GM21528 (cell line): ENCODE measurements around the gene KNL1.
"Not testable (repeated sequence)": the region's sequence is repeated elsewhere in the genome, so short reads cannot be mapped to it uniquely, and the experiment has no call there.

Experiments
- ATAC-seq: cut with Tn5 transposase; IDR thresholded peaks from one replicate; pipeline ENCODE4 v1.9.1; 2021; ENCODE audit warnings: mild to moderate bottlenecking, moderate library complexity; ENCODE audit not compliant: unreplicated experiment, low FRiP score

The KNL1 gene, protein sequence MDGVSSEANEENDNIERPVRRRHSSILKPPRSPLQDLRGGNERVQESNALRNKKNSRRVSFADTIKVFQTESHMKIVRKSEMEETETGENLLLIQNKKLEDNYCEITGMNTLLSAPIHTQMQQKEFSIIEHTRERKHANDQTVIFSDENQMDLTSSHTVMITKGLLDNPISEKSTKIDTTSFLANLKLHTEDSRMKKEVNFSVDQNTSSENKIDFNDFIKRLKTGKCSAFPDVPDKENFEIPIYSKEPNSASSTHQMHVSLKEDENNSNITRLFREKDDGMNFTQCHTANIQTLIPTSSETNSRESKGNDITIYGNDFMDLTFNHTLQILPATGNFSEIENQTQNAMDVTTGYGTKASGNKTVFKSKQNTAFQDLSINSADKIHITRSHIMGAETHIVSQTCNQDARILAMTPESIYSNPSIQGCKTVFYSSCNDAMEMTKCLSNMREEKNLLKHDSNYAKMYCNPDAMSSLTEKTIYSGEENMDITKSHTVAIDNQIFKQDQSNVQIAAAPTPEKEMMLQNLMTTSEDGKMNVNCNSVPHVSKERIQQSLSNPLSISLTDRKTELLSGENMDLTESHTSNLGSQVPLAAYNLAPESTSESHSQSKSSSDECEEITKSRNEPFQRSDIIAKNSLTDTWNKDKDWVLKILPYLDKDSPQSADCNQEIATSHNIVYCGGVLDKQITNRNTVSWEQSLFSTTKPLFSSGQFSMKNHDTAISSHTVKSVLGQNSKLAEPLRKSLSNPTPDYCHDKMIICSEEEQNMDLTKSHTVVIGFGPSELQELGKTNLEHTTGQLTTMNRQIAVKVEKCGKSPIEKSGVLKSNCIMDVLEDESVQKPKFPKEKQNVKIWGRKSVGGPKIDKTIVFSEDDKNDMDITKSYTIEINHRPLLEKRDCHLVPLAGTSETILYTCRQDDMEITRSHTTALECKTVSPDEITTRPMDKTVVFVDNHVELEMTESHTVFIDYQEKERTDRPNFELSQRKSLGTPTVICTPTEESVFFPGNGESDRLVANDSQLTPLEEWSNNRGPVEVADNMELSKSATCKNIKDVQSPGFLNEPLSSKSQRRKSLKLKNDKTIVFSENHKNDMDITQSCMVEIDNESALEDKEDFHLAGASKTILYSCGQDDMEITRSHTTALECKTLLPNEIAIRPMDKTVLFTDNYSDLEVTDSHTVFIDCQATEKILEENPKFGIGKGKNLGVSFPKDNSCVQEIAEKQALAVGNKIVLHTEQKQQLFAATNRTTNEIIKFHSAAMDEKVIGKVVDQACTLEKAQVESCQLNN (N-terminal part only)

DNA sequence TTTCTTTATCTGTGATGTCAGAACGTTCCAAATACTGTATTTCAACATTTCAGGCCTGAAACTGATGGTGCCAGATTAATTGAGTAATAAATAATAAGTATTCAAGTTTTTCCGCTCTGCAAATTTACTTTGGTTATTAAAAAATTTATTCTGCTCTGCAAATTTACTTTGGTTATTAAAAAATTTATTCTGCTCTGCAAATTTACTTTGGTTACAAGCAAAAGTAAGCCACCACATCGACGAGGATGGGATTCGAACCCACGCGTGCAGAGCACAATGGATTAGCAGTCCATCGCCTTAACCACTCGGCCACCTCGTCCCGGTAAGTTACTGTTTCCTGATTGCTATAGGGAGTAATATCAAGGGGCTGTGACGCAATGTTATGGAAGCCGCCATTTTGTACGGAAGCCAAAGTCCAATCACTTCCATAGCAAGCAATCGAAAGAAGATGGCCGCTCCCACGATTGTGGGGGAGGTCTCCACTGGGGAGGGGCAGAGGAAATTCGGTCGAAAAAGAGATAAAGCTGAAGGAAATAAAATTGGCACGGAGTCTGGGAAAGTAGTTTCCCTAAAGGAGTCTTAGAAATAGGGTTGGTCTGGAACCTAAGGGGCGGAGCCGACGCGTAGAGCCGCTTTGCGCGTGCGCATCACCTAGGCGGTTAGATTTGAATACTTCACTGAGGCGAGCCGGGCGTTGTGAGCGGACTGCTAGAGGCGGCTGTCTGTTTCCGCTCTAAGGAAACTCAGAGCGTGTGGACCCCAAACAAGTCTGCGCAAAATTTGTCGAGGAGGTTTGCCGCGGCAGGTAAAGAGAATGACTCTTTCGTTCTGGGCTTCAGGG is at the start of gene KNL1:
Gene KNL1, plus strand, starts transcription at position 662 of the 841 bp plus-strand sequence. CDS start 8,683 bp downstream, outside the sequence.
- peak; percentile 74 for ATAC-seq

DNA sequence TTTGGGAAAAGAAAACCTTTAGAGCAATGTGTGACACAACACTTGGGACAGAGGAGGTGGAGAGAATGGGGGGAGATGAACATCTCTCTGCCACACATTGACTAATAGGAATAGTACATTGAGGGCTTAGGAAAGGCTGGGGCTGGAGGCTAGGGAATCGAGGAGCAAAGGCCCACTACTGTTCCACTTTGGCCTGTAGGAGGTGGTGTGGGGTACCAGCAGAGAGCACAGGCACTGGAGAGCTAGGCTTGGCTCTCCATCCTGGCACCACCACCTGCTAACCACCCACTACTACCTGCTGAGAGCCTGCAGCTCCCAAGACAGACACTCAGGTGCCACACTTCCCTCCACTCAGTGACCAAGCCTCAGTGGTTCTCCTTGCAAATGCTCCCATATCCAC is 48.6 kb upstream of the KNL1 start:
- ATAC-seq = no peak

DNA sequence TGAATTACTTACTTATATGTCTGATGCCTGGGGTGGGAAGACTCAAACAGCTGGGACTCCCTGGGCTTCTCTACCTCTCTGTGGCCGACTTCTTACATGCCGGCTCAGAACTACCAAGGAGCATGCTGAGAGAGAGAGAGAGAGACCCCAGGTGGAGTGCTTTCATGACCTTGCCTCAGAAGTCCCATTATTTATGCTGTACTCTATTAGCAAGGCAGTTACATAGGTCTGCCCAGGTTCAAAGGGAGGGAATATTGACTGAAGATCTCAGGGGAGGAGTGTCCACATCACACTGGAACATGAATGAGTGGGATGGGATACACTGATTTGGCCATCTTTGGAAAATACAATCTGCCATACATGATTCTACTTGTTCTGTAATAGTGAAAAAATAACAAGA is 45.4 kb upstream of the KNL1 start:
- no peak for ATAC-seq

DNA sequence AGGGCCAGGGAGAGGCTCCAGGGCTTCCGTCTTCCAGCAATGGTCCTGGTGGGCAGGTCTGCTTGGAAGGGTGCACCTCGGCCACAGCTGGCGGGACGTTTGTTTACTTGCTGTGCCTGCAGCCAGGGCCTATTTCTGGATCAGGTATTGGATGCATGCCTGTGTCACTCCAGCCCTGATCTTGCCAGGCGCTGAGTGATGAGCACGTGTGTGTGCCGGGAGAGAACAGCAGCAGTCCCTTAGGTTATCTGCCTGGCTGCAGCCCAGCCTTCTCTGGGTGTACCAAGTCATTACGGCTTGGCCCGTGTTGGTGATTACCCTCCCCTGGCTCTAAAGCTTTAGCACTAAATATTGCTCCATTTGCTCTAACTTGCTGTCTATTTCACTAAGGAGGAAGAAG is 44.2 kb upstream of the KNL1 start:
- ATAC-seq = no peak

DNA sequence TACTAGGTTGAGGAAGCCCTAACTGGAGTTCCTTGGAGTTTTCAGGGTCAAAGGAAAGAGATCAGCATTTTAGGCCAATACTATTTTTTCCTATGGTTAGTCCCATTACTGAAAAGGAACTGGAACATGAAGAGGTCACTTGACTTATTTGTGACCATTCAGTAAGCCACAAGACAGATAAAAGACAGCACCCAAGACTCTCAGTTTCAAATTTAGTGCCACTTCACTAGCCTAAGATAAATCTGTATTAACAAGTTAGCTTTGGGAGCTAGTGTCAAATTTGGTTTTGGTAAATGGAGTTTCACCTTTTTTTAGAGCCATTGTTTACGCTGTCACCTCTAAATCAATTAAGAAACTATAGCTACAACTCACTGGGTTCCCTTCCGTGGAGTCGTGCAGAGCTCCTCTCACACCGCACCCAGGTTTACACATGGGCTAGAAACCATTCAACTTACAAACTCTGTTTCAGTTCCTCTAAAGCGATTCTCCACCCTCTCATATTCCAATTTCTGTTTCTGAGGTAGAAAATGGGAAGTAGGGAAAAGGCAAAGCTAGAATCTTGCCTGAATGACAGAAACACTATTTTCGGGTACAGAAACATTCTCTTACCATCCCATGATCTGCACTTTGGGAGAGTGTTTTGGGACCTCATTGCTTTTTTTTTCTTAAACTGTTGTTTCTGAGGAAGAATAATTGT is 43.6 kb upstream of the KNL1 start:
- ATAC-seq = peak; percentile 64

DNA sequence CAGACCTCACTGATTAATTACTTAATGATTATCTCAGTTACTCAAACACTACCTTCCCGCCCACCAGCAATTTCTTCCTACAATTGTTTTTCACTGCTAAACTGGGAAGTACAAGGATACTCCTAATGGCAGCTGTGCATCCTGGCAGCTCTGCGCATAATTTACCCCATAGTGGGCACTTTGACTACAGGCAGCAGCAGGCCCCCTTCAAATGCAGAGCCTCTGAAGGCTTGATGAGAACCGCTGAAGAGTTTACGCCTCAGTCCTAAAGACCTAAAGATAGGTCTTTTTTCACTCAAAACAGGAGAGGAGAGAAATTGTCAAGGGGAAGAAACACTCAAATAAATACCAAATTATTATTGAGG is 39.9 kb upstream of the KNL1 start:
- no peak for ATAC-seq

DNA sequence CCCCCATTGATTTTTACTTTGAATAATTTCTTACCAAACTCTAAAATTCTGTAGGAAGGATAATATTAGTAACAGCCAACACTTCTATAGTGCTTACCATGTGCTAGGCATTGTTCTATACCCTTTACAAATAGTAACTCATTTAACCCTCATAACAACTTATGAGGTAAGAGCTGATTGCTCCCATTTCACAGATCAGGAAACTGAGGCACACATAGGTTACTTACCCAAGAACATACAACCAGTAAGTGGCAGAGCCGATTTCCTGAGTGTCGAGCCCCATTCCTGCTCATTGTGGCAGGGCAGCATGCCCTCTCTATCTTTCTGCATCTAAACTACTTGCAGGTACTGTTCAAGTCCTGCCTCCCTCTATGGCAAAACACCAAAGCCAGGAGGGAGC is 38.2 kb upstream of the KNL1 start:
- no peak for ATAC-seq

DNA sequence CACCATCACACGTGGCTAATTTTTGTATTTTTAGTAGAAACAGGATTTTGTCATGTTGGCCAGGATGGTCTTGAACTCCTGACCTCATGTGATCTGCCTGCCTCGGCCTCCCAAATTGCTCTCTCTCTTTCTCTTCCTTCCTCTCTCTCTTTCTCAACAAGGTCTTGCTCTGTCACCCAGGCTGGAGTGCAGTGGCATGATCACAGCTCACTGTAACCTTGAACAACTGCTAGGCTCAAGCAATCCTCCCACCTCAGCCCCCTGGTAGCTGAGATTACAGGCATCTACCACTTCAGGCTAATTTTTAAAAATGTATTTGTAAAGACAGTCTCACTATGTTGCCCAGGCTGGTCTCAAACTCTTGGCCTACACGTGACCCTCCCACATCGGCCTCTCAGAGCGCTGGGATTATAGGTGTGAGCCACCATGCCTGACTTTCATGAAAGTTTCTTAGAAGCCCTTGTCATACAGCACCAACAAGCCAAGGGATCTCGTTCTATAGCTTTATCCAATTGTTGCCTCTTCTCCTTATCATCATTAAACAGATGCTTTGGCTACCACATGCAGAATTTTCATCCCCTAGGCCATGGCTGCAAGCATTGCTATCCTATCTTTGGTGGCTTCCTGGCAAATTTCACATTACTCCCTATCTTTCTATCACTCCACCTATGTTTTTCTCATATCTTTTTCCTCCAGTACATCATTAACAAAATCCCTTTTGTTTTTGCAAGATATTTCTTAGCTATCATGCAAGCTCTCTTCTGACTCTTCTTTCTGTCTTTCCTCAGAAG is 34.9 kb upstream of the KNL1 start:
- no peak for ATAC-seq

DNA sequence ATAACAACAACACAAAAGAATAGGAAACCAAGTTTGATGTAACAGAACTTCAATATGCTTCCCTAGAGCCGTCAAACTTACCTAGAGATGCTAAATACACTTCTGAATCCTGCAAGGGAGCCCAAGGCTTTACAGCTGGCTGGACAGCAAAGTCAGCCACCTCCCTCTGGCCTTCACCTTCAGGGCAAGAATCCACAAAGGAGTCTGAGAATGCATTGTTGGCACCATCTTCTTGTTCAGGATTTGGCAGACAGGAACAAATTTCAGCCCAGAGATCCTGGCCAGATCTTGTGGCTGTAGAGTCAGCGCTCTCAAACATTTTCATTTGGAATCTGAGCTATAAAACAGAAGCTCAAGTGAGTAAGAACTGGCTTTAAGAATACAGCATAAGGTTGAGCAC is 31.4 kb upstream of the KNL1 start:
- ATAC-seq = no peak

DNA sequence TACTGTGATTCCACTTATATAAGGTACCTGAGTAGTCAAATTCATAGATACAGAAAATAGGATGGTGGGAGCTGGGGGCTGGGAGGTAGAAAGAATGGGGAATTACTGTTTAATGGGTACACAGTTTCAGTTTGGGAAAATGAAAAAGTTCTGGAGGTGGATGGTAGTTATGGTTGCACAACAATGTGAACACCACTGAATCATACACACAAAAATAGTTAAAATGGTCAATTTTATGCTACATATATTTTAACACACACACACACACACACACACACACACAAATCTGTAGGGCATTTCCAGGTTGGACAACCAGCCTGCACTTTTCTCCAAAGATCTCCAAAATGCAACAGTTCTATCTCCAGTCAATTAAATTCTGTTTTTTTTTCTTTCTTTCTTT is 30.6 kb upstream of the KNL1 start:
- ATAC-seq = no peak

DNA sequence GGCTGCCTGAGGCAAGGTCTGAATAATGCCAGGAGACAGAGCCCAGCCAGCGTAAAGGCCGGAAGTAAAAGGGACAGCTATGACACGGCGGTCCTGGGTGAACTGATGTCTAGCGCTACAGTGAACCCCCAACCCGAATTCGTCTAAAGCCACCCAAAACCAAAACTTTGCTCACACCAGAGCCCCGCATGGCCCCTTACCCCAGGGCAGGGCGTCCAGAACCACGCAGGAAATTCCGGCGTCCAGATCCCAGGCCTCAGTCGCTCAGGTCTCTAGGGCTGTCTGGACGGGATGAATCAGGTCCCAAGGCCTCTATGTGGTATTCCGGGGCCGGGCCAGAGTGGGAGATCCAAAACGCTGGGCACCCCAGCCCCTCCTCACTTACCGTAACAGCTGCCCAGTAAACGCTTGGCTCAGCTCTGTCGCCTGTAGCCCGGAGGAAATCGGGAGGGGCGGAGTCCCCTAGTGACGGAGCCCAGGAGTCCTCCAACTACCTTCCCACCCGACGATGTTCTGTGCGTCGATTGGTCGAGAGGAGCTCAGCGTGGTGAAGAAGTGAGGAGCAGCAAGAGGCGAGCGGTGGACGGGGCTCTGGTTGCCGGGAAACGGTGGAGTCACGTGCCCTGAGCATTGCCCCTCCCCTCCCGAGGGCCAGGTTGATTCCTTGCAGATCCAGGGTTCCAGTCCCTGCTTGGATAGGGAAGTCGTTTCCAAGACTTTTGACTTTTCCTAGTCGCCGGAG is 29.3 kb upstream of the KNL1 start, which contains the start of gene CCDC32:
Gene CCDC32, minus strand, starts transcription at position 452 of the 742 bp plus-strand sequence. CDS start 2,027 bp downstream, outside the sequence.
- ATAC-seq = peak; percentile 93

DNA sequence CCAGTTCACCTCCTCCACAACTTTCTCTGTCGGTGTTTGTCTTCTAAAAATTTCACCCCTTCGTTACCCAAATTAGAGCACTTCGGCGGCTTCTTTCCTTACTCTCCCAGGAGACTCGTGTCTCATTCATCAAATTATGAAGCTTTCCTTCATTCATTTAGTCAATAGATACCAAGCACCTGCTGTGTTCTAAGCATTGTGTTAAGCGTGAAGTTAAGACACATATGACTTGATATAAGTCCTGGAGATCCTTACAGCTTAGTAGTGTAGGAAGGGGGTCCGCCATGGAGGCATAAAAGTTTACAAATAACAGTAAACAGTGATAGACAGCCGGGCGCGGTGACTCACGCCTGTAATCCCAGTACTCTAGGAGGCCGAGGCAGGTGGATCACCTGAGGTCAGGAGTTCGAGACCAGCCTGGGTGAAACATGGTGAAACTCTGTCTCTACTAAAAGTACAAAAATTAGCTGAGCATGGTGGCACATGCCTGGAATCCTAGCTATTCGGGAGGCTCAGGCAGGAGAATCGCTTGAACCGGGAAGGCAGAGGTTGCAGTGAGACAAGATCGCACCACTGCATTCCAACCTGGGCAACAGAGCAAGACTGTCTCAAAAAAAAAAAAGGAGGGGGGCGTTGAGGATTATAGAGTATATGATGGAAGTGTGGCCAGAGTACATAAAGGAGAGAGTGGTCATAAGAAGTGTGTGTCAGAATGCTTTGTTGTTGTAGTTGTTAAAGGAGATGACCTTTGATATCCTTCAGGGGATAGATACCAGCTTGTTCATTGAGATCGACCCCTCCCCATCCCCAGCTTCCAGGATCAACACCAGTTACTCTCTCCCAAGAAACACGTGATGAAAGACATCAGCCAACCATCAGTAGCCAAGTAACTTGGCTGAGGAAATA is 28.5 kb upstream of the KNL1 start:
- ATAC-seq = no peak

DNA sequence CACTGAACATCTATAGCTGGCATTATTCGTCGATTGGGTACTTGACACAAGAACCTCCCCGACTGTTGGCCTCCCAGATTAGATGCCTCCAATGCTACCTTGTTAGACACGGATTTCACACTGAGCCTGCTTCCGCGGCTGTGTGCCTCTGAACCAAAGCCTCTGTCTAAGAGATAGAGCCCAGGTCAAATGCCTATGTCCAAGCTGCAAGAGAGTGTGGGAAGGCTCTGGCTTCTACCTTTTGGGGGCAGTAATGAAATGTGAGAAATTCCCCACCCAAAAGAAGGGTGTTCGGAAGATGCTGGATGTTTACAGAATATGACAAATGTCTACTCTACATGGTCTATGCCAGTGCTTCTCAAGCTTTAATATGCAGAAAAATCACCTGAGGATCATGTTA is 26.9 kb upstream of the KNL1 start:
- ATAC-seq = no peak

DNA sequence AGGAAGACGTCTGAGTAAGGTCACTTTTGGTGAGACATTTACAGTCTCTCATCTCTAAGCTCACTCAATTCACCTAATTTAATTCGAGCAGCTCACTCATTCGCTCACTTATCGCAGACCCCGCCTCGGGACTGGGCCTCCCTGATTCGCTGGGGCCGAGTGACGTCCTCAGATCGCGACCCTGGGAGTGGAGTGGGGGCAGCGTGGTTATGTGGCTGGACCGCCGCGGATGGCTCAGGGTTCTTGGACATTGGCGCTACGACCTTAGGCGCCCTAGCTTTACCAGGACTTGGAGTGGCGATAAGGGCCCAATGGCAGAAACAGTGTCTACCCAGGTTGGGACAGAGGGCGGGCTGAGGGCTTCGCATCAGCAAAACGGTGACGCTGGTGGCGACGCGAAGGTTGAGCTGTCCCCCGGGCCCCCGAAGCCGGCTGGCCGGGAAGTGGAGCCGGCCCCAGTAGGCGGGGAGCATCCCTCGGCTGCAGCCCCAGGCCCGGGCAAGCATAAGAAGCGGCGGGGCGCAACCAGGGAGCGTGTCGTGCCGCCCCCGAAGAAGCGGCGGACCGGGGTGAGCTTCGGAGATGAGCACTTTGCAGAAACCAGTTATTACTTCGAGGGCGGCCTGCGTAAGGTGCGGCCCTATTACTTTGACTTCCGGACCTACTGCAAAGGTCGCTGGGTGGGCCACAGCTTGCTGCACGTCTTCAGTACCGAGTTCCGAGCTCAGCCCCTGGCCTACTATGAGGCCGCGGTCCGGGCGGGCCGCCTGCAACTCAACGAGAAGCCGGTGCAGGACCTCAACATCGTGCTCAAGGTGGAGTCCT is 24.7 kb upstream of the KNL1 start, which contains the start of gene RPUSD2:
Gene RPUSD2, plus strand, starts transcription at position 171 of the 825 bp plus-strand sequence. Its CDS starts 39 bp downstream, at position 210.
- ATAC-seq = peak; percentile 49

DNA sequence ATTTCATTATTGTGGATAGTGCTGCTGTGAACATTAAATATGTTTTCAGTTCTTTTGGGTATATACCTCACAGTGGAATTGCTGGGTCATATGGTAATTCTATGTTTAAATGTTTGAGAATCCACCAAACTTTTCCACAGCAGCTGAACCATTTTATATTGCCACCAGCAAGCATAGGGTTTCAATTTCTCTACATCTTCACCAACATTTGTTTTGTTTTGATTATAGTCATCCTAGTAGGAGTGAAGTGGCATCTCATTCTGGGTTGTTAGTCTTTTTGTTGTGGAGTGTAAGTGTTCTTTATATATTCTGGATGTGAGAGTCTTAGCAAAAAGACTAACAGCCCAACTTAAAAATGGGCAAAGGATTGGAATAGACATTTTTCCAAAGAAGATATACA is 18.9 kb upstream of the KNL1 start:
- ATAC-seq = no peak

DNA sequence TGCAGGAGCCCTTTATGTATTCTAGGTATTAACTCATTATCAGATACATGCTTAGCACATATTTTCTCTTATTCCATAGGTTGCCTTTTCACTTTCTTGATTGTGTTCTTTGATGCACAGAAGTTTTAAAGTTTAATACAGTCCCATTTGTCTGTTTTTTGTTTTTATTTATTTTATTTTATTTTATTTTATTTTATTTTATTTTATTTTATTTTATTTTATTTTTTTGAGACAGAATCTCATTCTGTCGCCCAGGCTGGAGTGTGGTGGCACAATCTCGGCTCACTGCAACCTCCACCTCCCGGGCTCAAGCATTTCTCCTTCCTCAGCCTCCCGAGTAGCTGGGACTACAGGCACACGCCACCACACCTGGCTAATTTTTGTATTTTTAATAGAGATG is 17.1 kb upstream of the KNL1 start:
- ATAC-seq = not testable (repeated sequence)
